Measurements from ENCODE around the gene KLHDC1.
A peak's percentile ranks its signal among the peaks of the same experiment; 100 is the strongest.
"Not testable (repeated sequence)": the region's sequence is repeated elsewhere in the genome, so short reads cannot be mapped to it uniquely, and the experiment has no call there.

KLHDC1 gene, protein sequence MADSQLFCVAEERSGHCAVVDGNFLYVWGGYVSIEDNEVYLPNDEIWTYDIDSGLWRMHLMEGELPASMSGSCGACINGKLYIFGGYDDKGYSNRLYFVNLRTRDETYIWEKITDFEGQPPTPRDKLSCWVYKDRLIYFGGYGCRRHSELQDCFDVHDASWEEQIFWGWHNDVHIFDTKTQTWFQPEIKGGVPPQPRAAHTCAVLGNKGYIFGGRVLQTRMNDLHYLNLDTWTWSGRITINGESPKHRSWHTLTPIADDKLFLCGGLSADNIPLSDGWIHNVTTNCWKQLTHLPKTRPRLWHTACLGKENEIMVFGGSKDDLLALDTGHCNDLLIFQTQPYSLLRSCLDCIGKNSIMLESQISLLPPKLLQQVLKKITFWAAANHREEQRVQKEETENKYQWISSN

DNA sequence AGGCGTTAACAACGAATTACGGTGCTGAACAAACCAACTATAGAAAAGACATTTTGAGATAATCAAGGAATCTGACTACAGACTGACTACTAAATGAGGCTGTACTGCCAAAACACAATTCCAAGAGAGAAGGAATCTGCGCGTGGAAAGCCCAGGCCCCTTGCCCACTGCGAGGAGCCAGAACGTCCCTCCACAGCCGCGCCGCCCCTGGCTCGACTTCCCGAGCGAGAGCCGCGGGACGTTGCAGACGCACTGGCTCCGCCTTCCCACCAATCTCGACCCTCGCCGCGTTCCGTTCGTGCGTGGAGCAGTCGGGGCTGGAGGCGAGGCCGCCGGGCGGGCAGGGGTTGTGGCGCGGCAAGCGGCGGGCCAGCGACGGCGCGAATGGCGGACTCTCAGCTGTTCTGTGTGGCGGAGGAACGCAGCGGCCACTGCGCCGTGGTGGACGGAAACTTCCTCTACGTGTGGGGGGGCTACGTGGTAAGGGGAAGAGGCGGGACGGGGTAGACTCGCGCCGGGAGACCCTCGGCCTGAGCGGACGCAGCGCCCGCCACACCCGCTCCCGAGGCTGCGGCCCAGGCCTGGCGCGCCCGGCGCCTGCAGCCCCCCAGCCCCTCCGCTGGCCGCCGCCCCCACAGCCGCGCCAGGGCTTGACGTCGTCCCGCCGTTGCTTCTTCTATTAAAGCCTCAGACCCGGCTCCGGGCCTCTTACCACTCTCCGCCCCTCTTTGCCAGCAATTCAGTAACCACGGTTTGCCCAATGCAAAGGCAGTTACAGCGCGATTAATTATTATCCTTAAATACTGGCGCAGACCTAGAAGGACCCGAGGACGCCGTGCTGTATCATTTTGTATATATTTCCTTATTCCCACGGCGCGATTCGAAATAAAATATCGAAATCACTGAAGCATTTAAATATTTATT, at the start of gene KLHDC1:
TSS of gene KLHDC1 (plus strand) at position 310 of the 924 bp plus-strand sequence. CDS start at position 385, 75 bp downstream.
- H3K4me3 ChIP-seq (ENCODE audit: low read depth, low read length) = peak within 1 kb of the TSS; percentile 58
- TF ChIP-seq, protein P1, sequence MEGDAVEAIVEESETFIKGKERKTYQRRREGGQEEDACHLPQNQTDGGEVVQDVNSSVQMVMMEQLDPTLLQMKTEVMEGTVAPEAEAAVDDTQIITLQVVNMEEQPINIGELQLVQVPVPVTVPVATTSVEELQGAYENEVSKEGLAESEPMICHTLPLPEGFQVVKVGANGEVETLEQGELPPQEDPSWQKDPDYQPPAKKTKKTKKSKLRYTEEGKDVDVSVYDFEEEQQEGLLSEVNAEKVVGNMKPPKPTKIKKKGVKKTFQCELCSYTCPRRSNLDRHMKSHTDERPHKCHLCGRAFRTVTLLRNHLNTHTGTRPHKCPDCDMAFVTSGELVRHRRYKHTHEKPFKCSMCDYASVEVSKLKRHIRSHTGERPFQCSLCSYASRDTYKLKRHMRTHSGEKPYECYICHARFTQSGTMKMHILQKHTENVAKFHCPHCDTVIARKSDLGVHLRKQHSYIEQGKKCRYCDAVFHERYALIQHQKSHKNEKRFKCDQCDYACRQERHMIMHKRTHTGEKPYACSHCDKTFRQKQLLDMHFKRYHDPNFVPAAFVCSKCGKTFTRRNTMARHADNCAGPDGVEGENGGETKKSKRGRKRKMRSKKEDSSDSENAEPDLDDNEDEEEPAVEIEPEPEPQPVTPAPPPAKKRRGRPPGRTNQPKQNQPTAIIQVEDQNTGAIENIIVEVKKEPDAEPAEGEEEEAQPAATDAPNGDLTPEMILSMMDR (IDR thresholded peaks at IDR 0.05; ENCODE audit: borderline replicate concordance, insufficient read depth, low read depth, low read length) = no peak

DNA sequence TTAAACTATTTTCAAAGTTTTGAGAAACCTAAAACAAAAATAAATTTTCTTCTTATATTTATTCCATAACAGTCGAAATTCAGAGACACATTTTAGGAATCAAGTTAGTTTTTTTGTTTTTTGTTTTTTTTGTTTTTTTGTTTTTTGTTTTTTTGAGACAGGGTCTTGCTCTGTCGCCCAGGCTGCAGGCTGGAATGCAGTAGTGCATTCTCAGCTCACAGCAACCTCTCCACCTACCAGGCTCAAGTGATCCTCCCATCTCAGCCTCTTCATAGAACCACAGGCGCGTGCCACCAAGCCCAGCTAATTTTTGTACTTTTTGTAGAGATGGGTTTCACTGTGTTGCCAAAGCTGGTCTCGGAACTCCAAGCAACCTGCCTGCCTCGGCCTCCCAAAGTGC, 39.4 kb upstream of the KLHDC1 start:
- H3K4me3 ChIP-seq (ENCODE audit: low read depth, low read length) = no peak overlapping the region
- TF ChIP-seq, protein P1 (IDR thresholded peaks at IDR 0.05; ENCODE audit: borderline replicate concordance, insufficient read depth, low read depth, low read length) = no peak

DNA sequence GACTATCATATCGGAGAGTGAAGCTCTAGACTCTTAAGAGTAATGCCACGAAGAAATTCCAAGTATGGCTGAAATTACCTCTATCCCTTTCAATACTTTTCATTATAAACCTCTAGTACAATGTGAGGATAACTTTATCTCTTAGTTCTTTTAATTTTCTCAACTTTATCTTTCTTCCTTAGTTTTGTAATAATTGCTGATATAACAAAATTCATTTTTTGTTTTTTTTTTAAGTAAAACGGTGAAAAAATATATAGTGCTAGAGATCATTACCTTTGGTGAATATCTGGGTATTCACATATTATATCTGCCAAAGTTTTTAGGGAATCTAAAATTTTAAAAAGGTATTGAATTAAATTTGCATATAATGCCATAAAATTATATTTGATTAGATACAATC, 38.4 kb upstream of the KLHDC1 start:
- no peak overlapping the region for H3K4me3 ChIP-seq (ENCODE audit: low read depth, low read length)
- TF ChIP-seq, protein P1 (IDR thresholded peaks at IDR 0.05; ENCODE audit: borderline replicate concordance, insufficient read depth, low read depth, low read length) = no peak

DNA sequence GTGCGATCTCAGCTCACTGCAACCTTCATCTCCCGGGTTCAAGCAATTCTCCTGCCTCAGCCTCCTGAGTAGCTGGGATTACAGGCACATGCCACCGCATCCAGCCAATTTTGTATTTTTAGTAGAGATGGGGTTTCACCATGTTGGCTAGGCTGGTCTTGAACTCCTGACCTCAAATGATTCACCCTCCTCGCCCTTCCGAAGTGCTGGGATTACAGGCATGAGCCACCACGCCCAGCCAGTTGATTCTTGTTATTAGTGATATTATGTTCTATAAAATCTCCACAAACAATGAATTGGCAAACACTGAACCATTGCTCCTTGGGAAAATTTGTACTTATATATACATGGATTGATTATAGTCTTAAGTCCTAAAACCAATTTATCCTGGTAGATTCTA, 35.4 kb upstream of the KLHDC1 start:
- not testable (repeated sequence) for H3K4me3 ChIP-seq (ENCODE audit: low read depth, low read length)

DNA sequence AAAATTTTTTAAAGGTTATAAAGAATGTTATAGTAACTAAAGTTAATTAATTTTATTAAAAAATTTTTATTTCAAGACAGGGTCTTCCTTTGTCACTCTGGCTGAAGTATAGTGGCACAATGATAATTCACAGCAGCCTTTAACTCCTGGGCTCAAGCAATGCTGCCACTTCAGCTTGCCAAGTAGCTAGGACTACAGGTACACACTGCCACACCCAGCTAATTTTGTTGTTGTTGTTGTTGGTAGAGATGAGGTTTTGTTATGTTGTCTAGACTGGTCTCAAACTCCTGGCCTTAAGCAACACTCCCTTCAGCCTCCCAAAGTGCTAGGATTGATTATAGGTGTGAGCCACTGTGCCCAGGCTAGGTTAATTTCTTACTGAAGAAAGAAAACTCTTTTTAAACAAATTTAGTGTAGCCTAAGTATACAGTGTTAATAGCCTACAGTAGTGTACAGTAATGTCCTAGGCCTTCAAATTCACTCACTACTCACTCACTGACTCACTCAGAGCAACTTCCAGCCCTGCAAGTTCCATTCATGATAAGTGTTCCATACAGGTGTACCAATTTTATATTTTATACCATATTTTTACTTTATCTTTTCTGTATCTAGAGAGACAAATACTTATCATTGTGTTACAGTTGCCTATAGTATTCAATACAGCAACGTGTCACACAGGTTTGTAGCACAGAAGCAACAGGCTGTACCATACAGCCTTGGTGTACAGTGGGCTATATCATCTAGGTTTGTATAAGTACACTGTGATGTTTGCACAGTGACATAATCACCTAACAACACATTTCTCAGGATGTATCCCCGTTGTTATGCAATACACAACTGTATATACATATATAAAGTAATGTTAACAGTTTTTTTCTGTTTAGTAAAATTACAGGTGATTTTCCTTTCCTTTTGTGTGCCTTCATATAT, 33.1 kb upstream of the KLHDC1 start:
- H3K4me3 ChIP-seq (ENCODE audit: low read depth, low read length) = no peak overlapping the region
- TF ChIP-seq, protein P1 (IDR thresholded peaks at IDR 0.05; ENCODE audit: borderline replicate concordance, insufficient read depth, low read depth, low read length) = no peak

DNA sequence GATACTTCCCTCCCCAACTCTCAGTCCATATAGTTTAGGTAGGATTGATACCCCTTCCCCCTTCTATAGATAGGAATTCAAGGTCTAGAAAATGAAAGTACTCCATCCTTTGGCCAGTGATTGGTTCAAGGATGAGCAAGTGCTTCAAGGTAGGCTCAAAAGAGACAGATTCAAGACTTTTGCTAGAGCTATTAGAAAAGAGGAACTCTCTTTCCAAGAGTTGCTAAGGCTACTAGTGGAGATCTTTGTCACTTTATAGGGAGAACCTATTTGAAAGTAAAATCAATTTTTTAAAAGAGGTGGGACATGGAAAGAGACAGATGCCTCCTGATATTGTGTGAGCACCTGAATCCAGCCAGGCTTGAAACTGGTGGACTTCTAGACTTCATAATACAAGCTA, 22.4 kb upstream of the KLHDC1 start:
- TF ChIP-seq, protein P1 (IDR thresholded peaks at IDR 0.05; ENCODE audit: borderline replicate concordance, insufficient read depth, low read depth, low read length) = no peak
- H3K4me3 ChIP-seq (ENCODE audit: low read depth, low read length) = no peak overlapping the region

DNA sequence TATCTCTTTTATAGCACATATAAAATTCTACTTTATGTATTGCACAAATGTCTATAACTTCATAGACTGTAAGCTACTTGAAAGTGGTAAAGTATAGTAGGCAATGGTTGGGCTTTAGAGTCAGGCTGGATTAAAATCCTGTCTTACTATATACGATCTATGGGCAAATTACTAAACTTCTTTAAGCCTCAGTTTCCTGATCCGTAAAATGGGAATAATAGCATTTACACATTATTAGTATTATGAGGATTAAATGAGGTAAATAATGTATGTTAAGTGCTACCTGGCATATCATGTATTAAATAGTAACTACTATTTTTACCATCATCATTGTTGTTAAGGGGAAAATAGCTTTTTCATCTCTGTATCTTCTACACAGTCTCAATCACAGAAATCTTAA, 19.3 kb upstream of the KLHDC1 start:
- no peak overlapping the region for H3K4me3 ChIP-seq (ENCODE audit: low read depth, low read length)
- TF ChIP-seq, protein P1 (IDR thresholded peaks at IDR 0.05; ENCODE audit: borderline replicate concordance, insufficient read depth, low read depth, low read length) = no peak

Measured in GM12875 (cell line).